ENCODE data around the gene CDC42BPG.

GRCh38 chr11:64878494-64879243 is 34.2 kb upstream of the CDC42BPG start, which contains the start of gene EHD1:
- TF ChIP-seq BCL11A (IDR thresholded peaks at IDR 0.05; ENCODE audit: low read depth in 2 of 2, low read length in 2 of 2) (no peak), HDAC6 (IDR thresholded peaks at IDR 0.05; ENCODE audit: low read depth, low read length) (no peak), CTCF (IDR thresholded peaks at IDR 0.05; ENCODE audit: control extremely low read depth in 1 of 3, insufficient read depth in 1 of 3, low read depth in 1 of 3, low read length in 3 of 3) (peak; percentile 66 to 76 (median 71)), EP300 (IDR thresholded peaks at IDR 0.05; ENCODE audit: borderline replicate concordance in 1 of 2, low read depth in 2 of 2, low read length in 2 of 2) (no peak), SIN3A (conservative IDR thresholded peaks at IDR 0.05 in 1 of 2, IDR thresholded peaks at IDR 0.05 in 1 of 2; ENCODE audit: low read depth in 1 of 2, low read length in 2 of 2) (0 out of 4 replicates have a peak, but pooled peaks of 1 of the 2 experiments have one; percentile 6), POLR2A (IDR thresholded peaks at IDR 0.05; ENCODE audit: control extremely low read depth in 1 of 2, low read depth in 2 of 2, low read length in 2 of 2) (peak in 1 of 2 experiments; percentile 92; a peak in 2 of 3 replicates), USF2 (IDR thresholded peaks at IDR 0.05; ENCODE audit: low read length) (no peak), FOSL1 (IDR thresholded peaks at IDR 0.05; ENCODE audit: insufficient read depth, low read depth, low read length) (no peak), POLR2AphosphoS5 (IDR thresholded peaks at IDR 0.05; ENCODE audit: low read depth, low read length) (peak; percentile 96), BACH1 (IDR thresholded peaks at IDR 0.05; ENCODE audit: low read length) (no peak)
- TF ChIP-seq, protein P1, sequence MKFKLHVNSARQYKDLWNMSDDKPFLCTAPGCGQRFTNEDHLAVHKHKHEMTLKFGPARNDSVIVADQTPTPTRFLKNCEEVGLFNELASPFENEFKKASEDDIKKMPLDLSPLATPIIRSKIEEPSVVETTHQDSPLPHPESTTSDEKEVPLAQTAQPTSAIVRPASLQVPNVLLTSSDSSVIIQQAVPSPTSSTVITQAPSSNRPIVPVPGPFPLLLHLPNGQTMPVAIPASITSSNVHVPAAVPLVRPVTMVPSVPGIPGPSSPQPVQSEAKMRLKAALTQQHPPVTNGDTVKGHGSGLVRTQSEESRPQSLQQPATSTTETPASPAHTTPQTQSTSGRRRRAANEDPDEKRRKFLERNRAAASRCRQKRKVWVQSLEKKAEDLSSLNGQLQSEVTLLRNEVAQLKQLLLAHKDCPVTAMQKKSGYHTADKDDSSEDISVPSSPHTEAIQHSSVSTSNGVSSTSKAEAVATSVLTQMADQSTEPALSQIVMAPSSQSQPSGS (IDR thresholded peaks at IDR 0.05; ENCODE audit: low read length) = no peak
